ENCODE data around the gene TBXT.
"Not testable (repeated sequence)": the region's sequence is repeated elsewhere in the genome, so short reads cannot be mapped to it uniquely, and the experiment has no call there.

TBXT gene

DNA sequence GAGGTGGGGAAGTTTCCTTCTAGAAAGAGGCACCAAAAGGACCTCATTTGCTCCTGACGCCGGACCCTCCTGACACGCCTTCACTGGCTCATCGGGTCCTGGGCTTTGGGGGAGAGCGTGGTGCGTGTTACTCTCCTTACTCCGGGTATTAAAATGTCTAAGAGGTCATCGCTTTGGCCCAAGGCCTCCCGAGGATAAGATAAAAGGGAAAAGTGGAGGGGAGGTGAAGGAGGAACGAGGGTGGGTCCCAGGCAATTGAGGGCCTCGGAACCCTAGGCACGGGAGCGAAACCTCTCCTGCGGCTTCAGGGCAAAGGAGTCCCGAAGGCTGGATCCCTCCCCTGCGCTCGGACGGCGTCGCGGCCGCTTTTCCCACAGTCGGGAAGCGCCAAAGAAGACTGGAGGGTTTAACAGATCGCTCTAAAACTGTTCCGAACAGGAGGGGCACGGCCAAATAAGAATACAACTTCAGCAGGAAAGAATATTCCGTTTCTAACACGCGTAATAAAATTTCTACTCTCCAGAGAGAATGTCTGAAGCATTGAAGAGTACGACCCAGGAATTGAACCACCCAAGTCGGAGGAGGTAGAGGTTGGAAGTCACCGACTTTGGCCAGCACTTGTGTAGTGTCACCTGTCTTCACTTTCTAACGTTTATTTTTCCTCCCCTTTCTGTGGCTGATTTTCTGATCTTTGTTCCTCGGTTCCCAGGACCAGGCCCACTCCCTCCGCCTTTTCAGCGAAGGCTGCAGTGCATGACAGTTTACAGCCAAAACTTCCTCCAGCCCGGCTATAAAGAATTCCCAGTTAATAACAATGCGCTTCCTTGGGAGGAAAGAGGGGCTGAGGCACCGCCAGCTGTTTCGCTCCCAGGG is 2.1 kb upstream of the TBXT start:
- DNase-seq = peak; percentile 51

DNA sequence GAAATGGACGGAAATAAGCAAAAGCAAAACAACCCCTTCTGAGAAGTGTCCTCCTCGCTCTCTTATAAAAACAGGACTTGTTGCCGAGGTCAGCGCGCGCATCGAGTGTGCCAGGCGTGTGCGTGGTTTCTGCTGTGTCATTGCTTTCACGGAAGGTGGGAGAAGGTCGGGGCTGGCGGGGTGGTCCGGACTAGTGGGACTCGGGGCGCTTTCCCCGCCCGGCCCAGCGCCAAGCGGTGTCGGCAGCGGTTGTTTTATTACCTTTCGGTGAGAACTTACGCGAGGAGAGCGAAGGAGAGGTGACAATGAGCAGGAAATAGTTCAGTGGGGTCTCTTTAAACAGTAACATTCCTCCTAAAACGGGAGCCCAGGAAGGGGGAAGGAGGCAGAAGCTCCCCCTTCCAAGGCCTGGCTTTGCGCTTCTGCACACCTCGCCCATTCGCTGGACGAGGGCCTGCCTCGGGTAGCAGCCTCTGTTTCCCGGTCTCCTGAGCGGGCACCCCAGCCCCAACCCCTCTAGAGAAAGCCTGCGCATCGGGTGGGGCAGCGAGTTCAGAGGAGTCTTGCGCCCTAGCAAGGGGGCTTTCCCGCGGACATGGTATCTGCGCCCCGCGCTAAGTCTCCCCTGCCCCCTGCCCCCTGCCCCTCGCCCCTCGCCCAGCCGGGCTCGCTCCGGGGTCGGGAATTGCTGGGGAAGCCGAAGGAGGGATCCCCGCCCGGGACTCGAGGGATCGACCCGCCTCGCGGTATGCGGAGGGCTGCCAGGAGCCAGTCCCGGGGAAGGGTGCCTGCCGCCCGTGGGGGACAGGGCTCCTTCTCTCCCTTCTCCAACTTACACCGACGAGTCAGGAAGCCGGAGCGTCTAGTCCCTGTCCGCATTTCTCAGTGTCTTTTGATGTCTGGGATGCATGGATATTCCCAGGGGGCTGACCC is 1.2 kb upstream of the TBXT start:
- peak; percentile 65 for DNase-seq

GRCh38 chr6:166167258-166167731 is 356 bp downstream of the TBXT start:
- peak; percentile 58 for DNase-seq

- peak; percentile 39 for DNase-seq
Observed at GRCh38 chr6:166166314-166167257, 1.1 kb downstream of the TBXT start.

- DNase-seq = no peak
Observed at GRCh38 chr6:166165558-166166313, 1.9 kb downstream of the TBXT start.

DNA sequence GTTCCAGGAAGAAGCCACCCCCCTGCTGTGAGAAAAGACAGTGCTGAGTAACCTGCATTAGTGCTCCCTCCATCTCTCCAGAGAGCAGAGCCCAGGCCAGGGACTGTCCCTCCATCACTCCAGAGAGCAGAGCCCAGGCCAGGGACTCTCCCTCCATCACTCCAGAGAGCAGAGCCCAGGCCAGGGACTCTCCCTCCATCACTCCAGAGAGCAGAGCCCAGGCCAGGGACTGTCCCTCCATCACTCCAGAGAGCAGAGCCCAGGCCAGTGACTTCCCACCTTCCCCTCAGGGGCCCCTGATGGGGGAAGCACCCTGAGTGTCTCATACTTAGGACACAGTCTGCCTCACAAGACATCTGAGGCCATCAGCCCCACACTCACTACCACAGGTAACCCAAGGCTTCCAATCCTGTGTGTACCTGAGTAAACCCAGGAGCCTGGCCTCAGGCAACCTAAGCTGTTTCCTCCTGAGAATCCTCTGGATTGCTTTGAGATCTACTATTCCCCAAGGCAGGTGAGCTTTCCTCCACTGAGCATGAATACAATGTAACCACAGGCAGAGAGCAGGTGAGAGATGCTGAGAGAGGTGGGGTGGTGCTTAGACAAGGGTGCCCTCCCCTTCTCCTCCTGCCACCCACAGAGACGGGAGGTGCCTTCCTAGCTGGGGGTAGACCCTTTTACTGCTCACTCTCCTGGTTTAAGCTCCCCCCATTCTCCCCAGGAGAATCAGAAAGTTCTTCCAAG is 4.9 kb downstream of the TBXT start:
- DNase-seq = no peak

GRCh38 chr6:166157930-166158617 is 9.6 kb downstream of the TBXT start:
- DNase-seq = no peak

- no peak for DNase-seq
Observed at GRCh38 chr6:166156942-166157341, 10.7 kb downstream of the TBXT start.

GRCh38 chr6:166153966-166154365 is 13.7 kb downstream of the TBXT start:
- no peak for DNase-seq

GRCh38 chr6:166152660-166153059 is 15.0 kb downstream of the TBXT start:
- DNase-seq = no peak

- DNase-seq = no peak
Observed at GRCh38 chr6:166151798-166152197, 15.9 kb downstream of the TBXT start.

DNA sequence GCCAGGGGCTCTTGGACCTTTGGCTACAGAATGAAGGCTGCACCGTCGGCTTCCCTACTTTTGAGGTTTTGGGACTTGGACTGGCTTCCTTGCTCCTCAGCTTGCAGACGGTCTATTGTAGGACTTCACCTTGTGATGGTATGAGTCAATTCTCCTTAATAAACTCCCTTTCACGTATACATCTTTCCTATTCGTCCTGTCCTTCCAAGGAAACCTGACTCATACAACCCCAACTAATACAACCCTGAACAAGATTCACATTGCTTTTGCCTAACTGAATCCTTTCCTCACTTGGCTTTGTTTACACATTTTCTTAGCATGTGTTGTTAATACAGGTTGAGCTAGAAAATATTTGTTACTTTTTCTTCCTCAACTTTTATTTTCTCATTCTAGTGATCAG is 21.9 kb downstream of the TBXT start:
- DNase-seq = no peak

- DNase-seq = no peak
Observed at GRCh38 chr6:166143011-166143410, 24.6 kb downstream of the TBXT start.

GRCh38 chr6:166127624-166128472 is 39.8 kb downstream of the TBXT start:
- DNase-seq = no peak

DNA sequence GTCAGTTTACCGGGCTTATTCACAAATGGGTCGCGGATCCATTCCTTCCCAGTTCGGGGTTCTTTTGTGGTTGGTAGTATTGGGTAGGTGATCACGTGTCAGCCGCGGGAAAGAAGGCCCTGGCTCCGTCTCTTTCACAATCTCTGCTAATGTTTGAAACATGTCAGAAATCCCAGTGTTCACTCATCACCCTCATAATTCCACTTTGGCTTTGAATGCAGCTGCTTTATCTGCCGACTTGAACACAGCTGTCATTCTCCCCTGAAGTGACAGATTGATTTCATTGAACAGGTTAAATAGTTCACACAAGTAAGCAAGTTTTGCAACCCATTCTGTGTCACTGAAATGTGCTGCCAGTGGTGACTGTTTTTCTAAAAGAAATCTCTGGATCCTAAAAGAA is 44.5 kb downstream of the TBXT start:
- not testable (repeated sequence) for DNase-seq

DNA sequence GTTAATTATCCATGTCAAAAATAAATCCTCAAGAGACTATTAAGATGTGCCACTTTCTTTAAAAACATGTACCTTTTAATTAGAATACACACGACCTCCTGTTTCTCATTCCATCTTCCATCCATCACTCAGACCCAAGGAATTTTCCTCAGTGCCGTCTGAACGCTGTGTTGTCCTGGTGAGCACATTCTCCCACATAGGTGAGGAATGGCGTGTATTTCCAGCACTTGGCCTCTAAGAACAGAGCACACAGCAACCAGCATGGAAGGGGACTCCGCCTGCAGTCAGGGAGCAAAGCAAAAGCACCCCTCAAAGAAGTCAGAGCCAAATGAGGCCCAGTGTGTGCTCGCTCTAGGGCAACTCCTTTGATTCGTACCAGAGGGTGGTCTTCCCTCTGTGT is 45.9 kb downstream of the TBXT start:
- no peak for DNase-seq

GRCh38 chr6:166119116-166119911 is 48.3 kb downstream of the TBXT start:
- no peak for DNase-seq

- no peak for DNase-seq
Observed at GRCh38 chr6:166115609-166116008, 52.0 kb downstream of the TBXT start.

Measured in right kidney (tissue), 1 donor.